Medulla oblongata (tissue), 1 donor: ENCODE results near the gene P2RY2.
"Not testable (repeated sequence)": the region's sequence is repeated elsewhere in the genome, so short reads cannot be mapped to it uniquely, and the experiment has no call there.

ENCODE experiments used
- DNase-seq: peaks from one replicate; pipeline ENCODE4 v3.0.0-alpha.2; 2015; ENCODE audit errors: extremely low spot score

P2RY2 gene

GRCh38 chr11:73227571-73228211 lies 9.6 kb downstream of the P2RY2 start:
- no peak for DNase-seq

DNA sequence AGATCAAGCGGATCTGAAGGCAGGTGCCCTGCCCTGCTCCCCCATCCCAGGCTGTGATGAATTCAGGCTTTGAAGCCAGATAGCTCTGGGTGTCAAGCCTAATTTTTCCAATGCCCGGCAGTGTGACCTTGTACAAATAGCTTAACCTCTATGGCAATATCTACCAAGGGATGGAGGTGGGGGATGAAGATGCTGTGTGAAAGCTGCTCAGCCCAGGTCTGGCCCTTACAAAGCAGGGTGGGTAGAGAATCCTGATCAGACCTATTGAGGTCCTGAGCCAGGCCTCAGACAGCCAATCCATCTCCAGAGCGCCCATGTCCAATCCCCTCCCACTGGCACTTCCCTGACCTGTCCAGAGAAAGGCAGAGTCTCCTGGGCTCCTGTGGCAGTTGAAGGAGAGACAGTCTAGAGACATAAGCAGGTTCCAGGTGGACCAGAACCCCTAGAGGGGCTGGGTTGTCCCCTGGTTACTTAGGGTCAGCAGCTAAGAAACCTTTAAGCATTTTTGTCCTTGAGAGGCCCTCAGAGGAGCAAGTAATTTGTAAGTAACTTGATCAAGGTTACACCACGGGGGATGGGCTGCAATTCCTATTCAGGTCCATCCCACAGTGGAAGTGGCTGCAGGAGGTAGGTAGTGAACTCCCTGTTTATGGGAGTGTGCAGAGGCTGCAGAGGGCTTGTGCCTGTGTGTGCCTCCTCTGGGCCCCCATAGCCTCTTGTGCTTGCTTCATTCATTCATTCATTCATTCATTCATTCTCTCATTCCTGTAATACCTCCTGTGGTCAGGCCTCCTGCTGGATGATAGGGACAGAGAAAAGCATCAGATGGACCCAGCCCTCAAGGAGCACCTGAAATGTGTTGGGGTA lies 10.4 kb downstream of the P2RY2 start:
- DNase-seq, result no peak

DNA sequence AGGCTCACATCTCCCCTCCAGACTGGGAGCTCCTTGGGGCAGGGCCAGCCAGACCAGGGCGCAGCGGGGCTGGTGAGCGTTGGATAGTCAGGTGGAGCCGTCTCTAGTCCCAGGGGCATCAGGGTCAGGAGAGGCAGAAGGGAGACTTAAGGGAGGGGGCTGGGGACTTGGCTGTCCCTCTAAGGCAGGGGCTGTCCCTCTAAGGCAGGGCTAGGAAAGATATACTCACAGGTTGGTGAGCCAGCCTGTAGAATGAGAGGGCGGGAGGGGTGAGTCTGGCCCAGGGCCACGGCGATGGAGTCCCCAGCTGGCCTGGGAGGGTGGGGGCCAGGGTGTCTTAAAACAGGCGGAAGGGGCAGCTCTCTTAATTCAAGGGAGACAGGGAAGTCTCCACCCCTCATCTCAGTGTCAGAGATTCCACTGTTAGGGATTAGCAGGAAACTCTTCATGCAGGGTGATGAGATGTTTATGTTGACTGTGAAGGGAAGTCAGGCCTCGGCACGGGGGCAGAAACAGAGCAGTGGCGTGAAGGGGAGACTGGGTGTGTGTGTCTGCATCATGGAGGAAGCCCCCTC lies 11.3 kb downstream of the P2RY2 start:
- no peak for DNase-seq

DNA sequence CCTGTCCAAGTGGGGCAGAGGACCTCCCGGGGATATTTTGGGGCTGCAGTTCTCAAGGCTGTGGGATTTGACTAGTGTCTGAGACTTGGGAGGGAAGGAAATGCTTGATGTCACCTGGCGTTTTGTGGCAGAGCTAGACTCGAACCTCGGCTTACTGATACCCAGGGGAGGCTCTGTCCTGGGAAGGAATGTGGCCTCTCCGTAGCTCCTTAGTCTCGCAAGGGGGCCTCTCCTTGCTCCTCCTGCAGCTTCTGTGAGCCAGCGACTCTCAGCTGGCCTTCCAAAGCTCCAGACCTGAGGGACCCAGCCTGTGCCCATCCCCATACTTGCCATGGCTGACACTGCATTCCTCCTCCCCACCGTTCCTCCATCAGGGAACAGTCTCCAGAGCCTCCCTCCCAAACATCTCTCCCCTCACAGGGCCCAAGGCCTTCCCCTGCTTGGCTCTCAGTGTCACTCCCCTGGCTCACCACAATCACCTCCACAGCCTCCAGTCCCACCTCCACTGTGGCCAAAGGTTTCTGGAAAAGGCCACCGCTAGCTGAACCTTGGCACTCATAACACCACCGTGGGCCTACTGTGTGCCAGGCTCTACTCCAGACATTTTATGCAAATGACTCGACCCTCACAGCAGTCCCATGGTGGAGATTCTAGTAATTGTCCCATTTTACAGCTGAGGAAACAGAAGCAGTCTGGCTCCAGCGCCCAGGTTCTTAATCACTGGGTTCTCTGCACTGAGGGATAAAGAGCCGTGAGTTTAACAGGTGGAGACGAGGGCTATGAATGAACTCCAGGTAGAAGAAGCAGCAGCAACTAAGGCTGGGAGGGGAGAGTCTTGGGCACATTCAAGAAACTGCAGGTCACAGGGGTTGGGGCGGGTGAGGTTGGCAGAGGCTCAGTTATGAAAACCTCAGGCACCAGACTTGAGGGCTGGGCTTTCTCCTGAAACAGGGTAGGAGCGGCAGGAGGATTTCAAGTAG lies 12.1 kb downstream of the P2RY2 start:
- DNase-seq, result no peak

- no peak for DNase-seq
Measured at GRCh38 chr11:73230931-73231330, 12.8 kb downstream of the P2RY2 start.

- DNase-seq, result not testable (repeated sequence)
Measured at GRCh38 chr11:73232487-73232886, 14.4 kb downstream of the P2RY2 start.

GRCh38 chr11:73233211-73233610 lies 15.1 kb downstream of the P2RY2 start:
- DNase-seq, result no peak

- no peak for DNase-seq
Measured at GRCh38 chr11:73233692-73234470, 15.8 kb downstream of the P2RY2 start.

DNA sequence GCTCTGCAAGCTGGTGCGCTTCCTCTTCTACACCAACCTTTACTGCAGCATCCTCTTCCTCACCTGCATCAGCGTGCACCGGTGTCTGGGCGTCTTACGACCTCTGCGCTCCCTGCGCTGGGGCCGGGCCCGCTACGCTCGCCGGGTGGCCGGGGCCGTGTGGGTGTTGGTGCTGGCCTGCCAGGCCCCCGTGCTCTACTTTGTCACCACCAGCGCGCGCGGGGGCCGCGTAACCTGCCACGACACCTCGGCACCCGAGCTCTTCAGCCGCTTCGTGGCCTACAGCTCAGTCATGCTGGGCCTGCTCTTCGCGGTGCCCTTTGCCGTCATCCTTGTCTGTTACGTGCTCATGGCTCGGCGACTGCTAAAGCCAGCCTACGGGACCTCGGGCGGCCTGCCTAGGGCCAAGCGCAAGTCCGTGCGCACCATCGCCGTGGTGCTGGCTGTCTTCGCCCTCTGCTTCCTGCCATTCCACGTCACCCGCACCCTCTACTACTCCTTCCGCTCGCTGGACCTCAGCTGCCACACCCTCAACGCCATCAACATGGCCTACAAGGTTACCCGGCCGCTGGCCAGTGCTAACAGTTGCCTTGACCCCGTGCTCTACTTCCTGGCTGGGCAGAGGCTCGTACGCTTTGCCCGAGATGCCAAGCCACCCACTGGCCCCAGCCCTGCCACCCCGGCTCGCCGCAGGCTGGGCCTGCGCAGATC lies 16.5 kb downstream of the P2RY2 start:
- no peak for DNase-seq

- no peak for DNase-seq
Measured at GRCh38 chr11:73235236-73235786, 17.2 kb downstream of the P2RY2 start.

DNA sequence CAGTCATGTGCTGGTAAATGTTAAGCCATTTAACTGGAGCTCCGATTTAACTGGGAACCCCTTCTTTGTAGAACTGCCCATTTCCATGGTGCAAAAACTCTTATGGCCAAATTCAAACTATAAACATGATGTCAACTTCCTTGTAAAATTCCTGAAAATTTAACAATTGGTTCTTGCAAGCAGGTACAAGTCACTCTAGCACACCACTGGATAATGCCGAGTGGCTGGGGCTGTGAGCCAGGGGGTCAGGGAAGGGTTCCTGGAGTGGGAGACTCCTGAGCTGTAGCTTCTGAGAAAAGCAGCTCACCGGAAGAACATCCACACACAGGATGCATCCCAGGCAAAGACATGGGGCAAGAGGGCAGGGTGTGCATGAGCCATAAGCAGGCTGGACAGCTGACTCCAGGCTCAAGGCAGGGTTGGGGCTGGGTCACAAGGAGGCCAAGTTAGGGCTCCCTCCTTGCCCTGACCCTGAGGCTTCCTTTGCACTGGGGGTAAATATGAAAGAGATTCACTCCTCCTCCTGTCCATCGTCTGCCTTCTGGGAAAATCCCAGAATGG lies 18.2 kb downstream of the P2RY2 start:
- no peak for DNase-seq

- peak; percentile 46 for DNase-seq
Measured at GRCh38 chr11:73236854-73237253, 18.8 kb downstream of the P2RY2 start.

DNA sequence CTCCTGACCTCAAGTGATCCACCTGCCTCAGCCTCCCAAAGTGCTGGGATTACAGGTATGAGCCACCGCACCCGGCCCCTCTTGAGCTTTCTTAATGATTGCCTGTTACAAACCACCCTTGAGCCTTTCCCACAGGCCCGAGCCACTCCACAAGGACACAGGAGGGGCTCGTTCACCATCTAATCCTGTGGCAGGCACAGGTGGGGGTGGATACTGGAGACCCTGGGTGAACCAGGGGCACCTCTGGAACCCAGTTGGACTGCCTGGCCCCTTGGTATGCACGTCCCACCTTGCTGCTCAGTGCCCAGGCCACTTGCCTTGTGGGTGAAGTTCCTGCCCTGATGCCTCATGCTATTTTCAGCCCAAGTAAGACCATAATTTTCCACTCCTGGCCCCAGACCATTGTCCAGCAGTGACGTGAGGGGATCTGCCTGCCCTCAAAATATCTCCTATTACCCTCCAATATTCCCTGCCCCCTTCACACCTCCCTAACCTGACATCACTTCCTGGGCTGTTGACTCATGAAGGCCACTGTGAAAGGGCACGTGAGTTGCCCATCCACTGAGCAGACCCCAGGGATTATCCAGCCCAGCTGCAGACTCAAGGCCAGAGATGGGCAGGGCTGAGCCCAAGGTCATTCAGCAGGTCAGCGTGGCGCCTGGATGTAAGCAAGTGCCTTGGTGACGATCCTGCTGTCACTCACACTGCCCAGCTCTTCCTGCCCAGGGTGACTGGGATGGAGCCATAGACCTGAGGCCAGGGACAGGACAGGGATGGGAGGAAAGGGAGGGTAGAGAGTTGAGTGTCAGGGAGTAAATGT lies 19.6 kb downstream of the P2RY2 start:
- DNase-seq, result no peak

DNA sequence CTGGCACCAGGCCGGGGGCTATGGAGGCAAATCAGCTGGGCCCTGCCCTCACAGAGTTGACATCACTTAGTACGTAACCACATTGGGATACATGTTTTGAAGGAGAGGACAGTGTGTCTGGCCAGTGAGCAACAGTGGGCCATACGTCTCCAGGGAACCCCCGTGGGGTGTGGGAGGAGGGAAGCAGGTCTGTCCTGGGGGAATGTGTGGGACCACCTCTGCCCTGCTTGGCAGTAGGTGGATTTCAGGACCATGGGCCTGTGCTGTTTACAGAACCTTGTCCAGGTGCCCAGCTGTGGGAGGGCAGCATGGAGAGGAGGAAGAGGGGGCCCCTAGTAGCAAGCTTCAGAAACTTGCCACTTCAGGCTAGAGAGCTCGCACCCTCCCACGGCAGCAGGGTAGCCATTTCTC lies 21.0 kb downstream of the P2RY2 start:
- DNase-seq, result no peak

GRCh38 chr11:73239571-73240189 lies 21.6 kb downstream of the P2RY2 start:
- no peak for DNase-seq

DNA sequence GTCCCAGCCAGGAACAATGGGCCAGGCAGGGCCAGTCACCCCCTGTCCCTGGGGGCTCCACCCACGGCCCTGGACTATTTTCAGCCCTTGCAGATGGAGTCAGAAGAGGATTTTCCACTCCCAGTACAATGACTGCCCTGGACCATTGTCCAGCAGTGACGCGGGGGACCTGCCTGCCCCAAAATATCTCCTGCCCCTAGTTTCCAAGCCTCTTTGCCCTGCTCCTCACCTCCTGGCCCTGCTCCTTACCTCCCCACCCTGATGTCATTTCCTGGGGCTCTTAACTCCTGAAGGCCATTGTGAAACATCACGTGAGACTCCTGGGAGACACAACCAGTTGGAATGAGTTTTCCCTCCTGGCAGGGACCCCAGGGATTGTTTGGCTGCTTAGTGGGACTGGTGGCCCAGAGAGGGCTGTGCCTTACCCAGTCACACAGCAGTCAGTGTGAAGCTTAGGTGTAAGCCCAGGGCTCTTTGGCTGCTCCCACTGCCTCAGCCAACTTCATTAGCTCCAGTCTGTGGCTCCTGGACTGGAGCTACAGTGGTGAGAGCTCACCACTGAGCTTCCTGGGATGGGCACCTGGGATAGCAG lies 22.2 kb downstream of the P2RY2 start:
- no peak for DNase-seq

- no peak for DNase-seq
Measured at GRCh38 chr11:73241300-73241699, 23.2 kb downstream of the P2RY2 start.
